K562 (cell line): Measurements from ENCODE around the gene ATAD3B. TPM values are rescaled to one million over a fixed set of nuclear protein-coding genes. Genes with fewer than 3 reads are reported as not detected.
A peak's percentile ranks its signal among the peaks of the same experiment; 100 is the strongest.

Experiments used
- DMBX1 ChIP-seq: fragments of 250-450 bp; sonication (Bioruptor Pico); IDR thresholded peaks from 2 replicates; pipeline ENCODE4 v1.8.0; 2022; ENCODE audit warnings: inconsistent platforms, mild to moderate bottlenecking, moderate library complexity, borderline replicate concordance
- ELF1 ChIP-seq: fragments of 200-800 bp; sonication (Bioruptor generic); IDR thresholded peaks from 2 replicates; pipeline ENCODE4 v1.6.1; 2016; ENCODE audit warnings: missing genetic modification characterization, missing compliant biosample characterization
- EP400 ChIP-seq: fragments of 450-650 bp; IDR thresholded peaks from 2 replicates; pipeline ENCODE4 v1.6.1; 2017; ENCODE audit warnings: antibody characterized with exemption, mild to moderate bottlenecking, moderate library complexity
- EWSR1 ChIP-seq: fragments of 450-650 bp; IDR thresholded peaks from 2 replicates; pipeline ENCODE4 v1.6.1; 2018; ENCODE audit warnings: borderline replicate concordance, mild to moderate bottlenecking, low read depth, moderate library complexity; ENCODE audit not compliant: partially characterized antibody
- FOXA1 ChIP-seq: fragments of 450-650 bp; IDR thresholded peaks from 2 replicates; pipeline ENCODE4 v1.6.1; 2016; ENCODE audit warnings: mild to moderate bottlenecking, borderline replicate concordance
- GABPB1 ChIP-seq: sonication (generic); formaldehyde crosslinking; IDR thresholded peaks from 2 replicates; pipeline ENCODE4 v1.8.0; 2022; ENCODE audit warnings: mild to moderate bottlenecking, missing genetic modification reagents
- HDAC3 ChIP-seq: fragments of 450-650 bp; IDR thresholded peaks from 2 replicates; pipeline ENCODE4 v1.6.1; 2018; ENCODE audit warnings: borderline replicate concordance, mild to moderate bottlenecking, moderate library complexity; ENCODE audit not compliant: partially characterized antibody
- JUND ChIP-seq, 2 experiments: IDR thresholded peaks; 2 replicates in 1 of 2; 3 replicates in 1 of 2; pipeline ENCODE4 v1.6.1; 2011; ENCODE audit warnings: borderline replicate concordance in 2 of 2, low read depth in 2 of 2, low read length in 2 of 2, improper control_type of control experiment in 1 of 2, missing biosample characterization in 1 of 2, missing genetic modification characterization in 1 of 2, missing genetic modification reagents in 1 of 2
- KLF1 ChIP-seq: fragments of 450-650 bp; IDR thresholded peaks from 2 replicates; pipeline ENCODE4 v1.6.1; 2016; ENCODE audit warnings: missing genetic modification characterization, missing compliant biosample characterization
- MEIS2 ChIP-seq: fragments of 450-650 bp; IDR thresholded peaks from 2 replicates; pipeline ENCODE4 v1.6.1; 2014; ENCODE audit warnings: mild to moderate bottlenecking; ENCODE audit not compliant: partially characterized antibody
- MLX ChIP-seq, 2 experiments: fragments of 450-650 bp in 1 of 2; sonication (generic) in 1 of 2; formaldehyde crosslinking; conservative IDR thresholded peaks; 2 replicates each; pipeline versions ENCODE4 v1.4.0 to v1.8.1; 2020 to 2022; ENCODE audit warnings: mild to moderate bottlenecking in 1 of 2, missing genetic modification reagents in 1 of 2
- NCOA4 ChIP-seq: fragments of 450-650 bp; IDR thresholded peaks from 2 replicates; pipeline ENCODE4 v1.6.1; 2018; ENCODE audit warnings: mild to moderate bottlenecking; ENCODE audit not compliant: partially characterized antibody
- SAP30 ChIP-seq: fragments of 200-600 bp; sonication (generic); IDR thresholded peaks from 2 replicates; pipeline ENCODE4 v1.6.1; 2012; ENCODE audit warnings: borderline replicate concordance, low read depth, mild to moderate bottlenecking, moderate library complexity, low read length, control low read depth, inconsistent platforms; ENCODE audit not compliant: insufficient read depth, poor library complexity, severe bottlenecking
- THRAP3 ChIP-seq: fragments of 450-650 bp; IDR thresholded peaks from 2 replicates; pipeline ENCODE4 v1.6.1; 2016; ENCODE audit warnings: mild to moderate bottlenecking, inconsistent platforms, borderline replicate concordance
- YBX1 ChIP-seq: fragments of 450-650 bp; IDR thresholded peaks from 2 replicates; pipeline ENCODE4 v1.7.1; 2016; ENCODE audit warnings: mild to moderate bottlenecking
- ZBTB7A ChIP-seq: IDR thresholded peaks from 2 replicates; pipeline ENCODE4 v1.6.1; 2011; ENCODE audit warnings: low read depth, mild to moderate bottlenecking, low read length, moderate library complexity, borderline replicate concordance; ENCODE audit not compliant: control insufficient read depth
- ZBTB8A ChIP-seq: fragments of 450-650 bp; IDR thresholded peaks from 2 replicates; pipeline ENCODE4 v1.6.1; 2018; ENCODE audit warnings: mild to moderate bottlenecking, moderate library complexity; ENCODE audit not compliant: partially characterized antibody
- ZEB2 ChIP-seq: fragments of 450-650 bp; IDR thresholded peaks from 2 replicates; pipeline ENCODE4 v1.6.1; 2016
- ZFP36 ChIP-seq: fragments of 150-350 bp; IDR thresholded peaks from 2 replicates; pipeline ENCODE4 v1.6.1; 2018; ENCODE audit warnings: low read length, low read depth; ENCODE audit not compliant: partially characterized antibody
- ZNF134 ChIP-seq: fragments of 250-450 bp; sonication (Bioruptor Pico); conservative IDR thresholded peaks from 2 replicates; pipeline ENCODE4 v1.4.0; 2020
- ZNF23 ChIP-seq: fragments of 250-450 bp; sonication (Bioruptor Pico); IDR thresholded peaks from 2 replicates; pipeline ENCODE4 v1.4.0; 2020; ENCODE audit warnings: mild to moderate bottlenecking
- ZNF316 ChIP-seq: fragments of 450-650 bp; IDR thresholded peaks from 2 replicates; pipeline ENCODE4 v1.6.1; 2016
- ZNF354B ChIP-seq: fragments of 250-450 bp; sonication (Bioruptor Pico); IDR thresholded peaks from 2 replicates; pipeline ENCODE4 v1.4.0; 2020
- ZNF551 ChIP-seq: fragments of 250-450 bp; sonication (Bioruptor Pico); IDR thresholded peaks from 2 replicates; pipeline ENCODE4 v1.5.0; 2021; ENCODE audit warnings: mild to moderate bottlenecking, moderate library complexity
- ZNF668 ChIP-seq: fragments of 250-450 bp; sonication (Bioruptor Pico); IDR thresholded peaks from 2 replicates; pipeline ENCODE4 v1.8.0; 2022; ENCODE audit warnings: mild to moderate bottlenecking, inconsistent platforms
- ZNF76 ChIP-seq: fragments of 250-450 bp; sonication (Bioruptor Pico); IDR thresholded peaks from 2 replicates; pipeline ENCODE4 v1.4.0; 2020; ENCODE audit warnings: mild to moderate bottlenecking, moderate library complexity, borderline replicate concordance
- polyA plus RNA-seq, 8 experiments: library from polyadenylated mRNA; depleted of rRNA in 4 of 8; stranded (reverse) in 5 of 8; unstranded in 3 of 8; fragments of >200 nt; fragmentation: Nextera tagmentation in 2 of 8; fragmentation: Illumina TruSeq in 1 of 8; extraction: Ambion mirVana in 2 of 8; extraction: Trizol in 1 of 8; gene quantifications; 2 replicates each; pipeline versions ENCODE4 v1.2.1 to v1.2.3, GENCODE V29; 2011 to 2014; ENCODE audit warnings: inconsistent platforms in 1 of 8, missing spikeins in 1 of 8
- total RNA-seq, 7 experiments: library from RNA; depleted of rRNA in 6 of 7; stranded (reverse); fragments of >200 nt in 6 of 7; fragmentation: Illumina TruSeq in 2 of 7; extraction: Trizol in 2 of 7; gene quantifications; 2 replicates each; pipeline versions ENCODE4 v1.2.1 to v1.2.3, GENCODE V29; 2011 to 2021; ENCODE audit warnings: low replicate concordance in 1 of 7
- TF ChIP-seq, protein P1 (sequence below): sonication (generic); formaldehyde crosslinking; IDR thresholded peaks from 2 replicates; pipeline ENCODE4 v1.9.0; 2022; ENCODE audit warnings: mild to moderate bottlenecking, missing genetic modification reagents
- TF ChIP-seq, protein P2 (sequence below): sonication (generic); formaldehyde crosslinking; IDR thresholded peaks from 2 replicates; pipeline ENCODE4 v1.9.0; 2022; ENCODE audit warnings: mild to moderate bottlenecking, missing genetic modification reagents
- TF ChIP-seq, protein P3 (sequence below): fragments of 250-450 bp; sonication (Bioruptor Pico); IDR thresholded peaks from 2 replicates; pipeline ENCODE4 v1.5.0; 2021

ATAD3B gene
- total and polyA plus RNA-seq, 9 of the 15 experiments (the other 6 are each of a cell fraction or from before 2014, with no cell fraction given): 0.07 to 113 (median 27.7) TPM

- TF ChIP-seq, protein P1, sequence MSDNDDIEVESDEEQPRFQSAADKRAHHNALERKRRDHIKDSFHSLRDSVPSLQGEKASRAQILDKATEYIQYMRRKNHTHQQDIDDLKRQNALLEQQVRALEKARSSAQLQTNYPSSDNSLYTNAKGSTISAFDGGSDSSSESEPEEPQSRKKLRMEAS (CRISPR knock-in tag): peak; percentile 50
- TF ChIP-seq MLX (CRISPR knock-in tag; conservative IDR thresholded peaks at IDR 0.05) (0 out of 4 replicates have a peak, but pooled peaks of 1 of the 2 experiments have one; percentile 4), EWSR1 (no peak), ZEB2 (no peak), HDAC3 (no peak), YBX1 (no peak), EP400 (no peak), ZNF354B (CRISPR knock-in tag) (no peak), ZNF668 (CRISPR knock-in tag) (no peak), SAP30 (no peak), ZBTB7A (0 out of 2 replicates have a peak, but pooled peaks have one; percentile 42), KLF1 (tag) (no peak), THRAP3 (no peak), ZNF76 (CRISPR knock-in tag) (no peak), ZNF134 (no peak), ZNF23 (CRISPR knock-in tag) (no peak), GABPB1 (CRISPR knock-in tag) (peak; percentile 30; the same call in 1 of the 2 replicates), NCOA4 (no peak), MEIS2 (no peak), ZNF316 (no peak), DMBX1 (CRISPR knock-in tag) (no peak), ZBTB8A (no peak), FOXA1 (no peak), JUND (IDR thresholded peaks at IDR 0.05; ENCODE audit: borderline replicate concordance, low read depth, low read length) (0 out of 2 replicates have a peak, but pooled peaks have one; percentile 37), JUND (tag; IDR thresholded peaks at IDR 0.05; ENCODE audit: borderline replicate concordance, low read depth, low read length) (no peak), ZFP36 (no peak), ELF1 (tag) (no peak), ZNF551 (no peak)
- TF ChIP-seq, protein P2, sequence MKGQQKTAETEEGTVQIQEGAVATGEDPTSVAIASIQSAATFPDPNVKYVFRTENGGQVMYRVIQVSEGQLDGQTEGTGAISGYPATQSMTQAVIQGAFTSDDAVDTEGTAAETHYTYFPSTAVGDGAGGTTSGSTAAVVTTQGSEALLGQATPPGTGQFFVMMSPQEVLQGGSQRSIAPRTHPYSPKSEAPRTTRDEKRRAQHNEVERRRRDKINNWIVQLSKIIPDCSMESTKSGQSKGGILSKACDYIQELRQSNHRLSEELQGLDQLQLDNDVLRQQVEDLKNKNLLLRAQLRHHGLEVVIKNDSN (CRISPR knock-in tag): 0 out of 2 replicates have a peak, but pooled peaks have one; percentile 11
- TF ChIP-seq, protein P3, sequence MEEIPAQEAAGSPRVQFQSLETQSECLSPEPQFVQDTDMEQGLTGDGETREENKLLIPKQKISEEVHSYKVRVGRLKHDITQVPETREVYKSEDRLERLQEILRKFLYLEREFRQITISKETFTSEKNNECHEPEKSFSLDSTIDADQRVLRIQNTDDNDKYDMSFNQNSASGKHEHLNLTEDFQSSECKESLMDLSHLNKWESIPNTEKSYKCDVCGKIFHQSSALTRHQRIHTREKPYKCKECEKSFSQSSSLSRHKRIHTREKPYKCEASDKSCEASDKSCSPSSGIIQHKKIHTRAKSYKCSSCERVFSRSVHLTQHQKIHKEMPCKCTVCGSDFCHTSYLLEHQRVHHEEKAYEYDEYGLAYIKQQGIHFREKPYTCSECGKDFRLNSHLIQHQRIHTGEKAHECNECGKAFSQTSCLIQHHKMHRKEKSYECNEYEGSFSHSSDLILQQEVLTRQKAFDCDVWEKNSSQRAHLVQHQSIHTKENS (CRISPR knock-in tag): no peak
Observed at GRCh38 chr1:1433804-1434130, 37.8 kb upstream of the ATAD3B start (continued).
